ENCODE results near the gene ATXN1. TPM values are rescaled to one million over a fixed set of nuclear protein-coding genes. Genes with fewer than 3 reads are reported as not detected.
"Not testable (repeated sequence)": the region's sequence is repeated elsewhere in the genome, so short reads cannot be mapped to it uniquely, and the experiment has no call there.

ATXN1 gene
- total and polyA plus RNA-seq, 2 donors from 2014 or later: 4.2 to 58.2 TPM

- TF ChIP-seq CTCF (IDR thresholded peaks at IDR 0.05; ENCODE audit: borderline replicate concordance, extremely low read depth, insufficient read depth): no peak
- peaks cover 0 to 9% (median 0%) of the 10 kb centered on the region in 3 donors for H3K36me3 ChIP-seq (ENCODE audit: control insufficient read depth in 2 of 3, insufficient read depth in 3 of 3, low read length in 3 of 3)
- H3K4me1 ChIP-seq (ENCODE audit: control insufficient read depth in 2 of 3, insufficient read depth in 2 of 3, low read depth in 1 of 3, low read length in 3 of 3): no peaks in the 10 kb centered on the region
- H3K27ac ChIP-seq (ENCODE audit: low read depth in 2 of 2, low read length in 2 of 2): no peak overlapping the region
- no peak overlapping the region for H3K4me3 ChIP-seq (ENCODE audit: low read length in 3 of 3)
- no peak overlapping the region for H3K9ac ChIP-seq (ENCODE audit: low read length in 3 of 3)
- DNase-seq (peak in 1 of 5 donors; percentile 55), FAIRE-seq (no peak)
- no peaks in the 10 kb centered on the region for H3K9me3 ChIP-seq (ENCODE audit: control insufficient read depth in 2 of 3, insufficient read depth in 1 of 3, low read length in 3 of 3)
- intact Hi-C loops (cut with DNase I): no loop called here
- no peaks in the 10 kb centered on the region for H3K27me3 ChIP-seq (ENCODE audit: control insufficient read depth, insufficient read depth, low read length)
Measured at GRCh38 chr6:16273256-16273655, 488.0 kb downstream of the ATXN1 start.

- Histone ChIP-seq H3K36me3 (ENCODE audit: control insufficient read depth in 2 of 3, insufficient read depth in 3 of 3, low read length in 3 of 3) (peaks cover 0 to 9% (median 0%) of the 10 kb centered on the region in 3 donors), H3K27ac (ENCODE audit: low read depth in 2 of 2, low read length in 2 of 2) (no peak overlapping the region), H3K9ac (ENCODE audit: low read length in 3 of 3) (no peak overlapping the region), H3K4me1 (ENCODE audit: control insufficient read depth in 2 of 3, insufficient read depth in 2 of 3, low read depth in 1 of 3, low read length in 3 of 3) (no peaks in the 10 kb centered on the region), H3K4me3 (ENCODE audit: low read length in 3 of 3) (no peak overlapping the region), H3K27me3 (ENCODE audit: control insufficient read depth, insufficient read depth, low read length) (no peaks in the 10 kb centered on the region), H3K9me3 (ENCODE audit: control insufficient read depth in 2 of 3, insufficient read depth in 1 of 3, low read length in 3 of 3) (no peaks in the 10 kb centered on the region)
- intact Hi-C loops (cut with DNase I): no loop called here
- DNase-seq (no peak), FAIRE-seq (no peak)
- TF ChIP-seq CTCF (IDR thresholded peaks at IDR 0.05; ENCODE audit: borderline replicate concordance, extremely low read depth, insufficient read depth): no peak
Measured at GRCh38 chr6:16272201-16272600, 489.1 kb downstream of the ATXN1 start.

GRCh38 chr6:16271428-16271827 is 489.8 kb downstream of the ATXN1 start:
- no peak for TF ChIP-seq CTCF (IDR thresholded peaks at IDR 0.05; ENCODE audit: borderline replicate concordance, extremely low read depth, insufficient read depth)
- Histone ChIP-seq H3K9ac (ENCODE audit: low read length in 3 of 3) (no peak overlapping the region), H3K9me3 (ENCODE audit: control insufficient read depth in 2 of 3, insufficient read depth in 1 of 3, low read length in 3 of 3) (no peaks in the 10 kb centered on the region), H3K27me3 (ENCODE audit: control insufficient read depth, insufficient read depth, low read length) (no peaks in the 10 kb centered on the region), H3K4me1 (ENCODE audit: control insufficient read depth in 2 of 3, insufficient read depth in 2 of 3, low read depth in 1 of 3, low read length in 3 of 3) (no peaks in the 10 kb centered on the region), H3K36me3 (ENCODE audit: control insufficient read depth in 2 of 3, insufficient read depth in 3 of 3, low read length in 3 of 3) (peaks cover 0 to 7% (median 0%) of the 10 kb centered on the region in 3 donors), H3K27ac (ENCODE audit: low read depth in 2 of 2, low read length in 2 of 2) (no peak overlapping the region), H3K4me3 (ENCODE audit: low read length in 3 of 3) (no peak overlapping the region)
- DNase-seq (no peak), FAIRE-seq (no peak)
- intact Hi-C loops (cut with DNase I): no loop called here

GRCh38 chr6:16270178-16270794 is 491.0 kb downstream of the ATXN1 start:
- intact Hi-C loops (cut with DNase I): no loop called here
- FAIRE-seq: no peak
- H3K4me3 ChIP-seq (ENCODE audit: low read length in 3 of 3): no peak overlapping the region
- no peaks in the 10 kb centered on the region for H3K9me3 ChIP-seq (ENCODE audit: control insufficient read depth in 2 of 3, insufficient read depth in 1 of 3, low read length in 3 of 3)
- no peak overlapping the region for H3K9ac ChIP-seq (ENCODE audit: low read length in 3 of 3)
- no peak for TF ChIP-seq CTCF (IDR thresholded peaks at IDR 0.05; ENCODE audit: borderline replicate concordance, extremely low read depth, insufficient read depth)
- H3K27me3 ChIP-seq (ENCODE audit: control insufficient read depth, insufficient read depth, low read length): no peaks in the 10 kb centered on the region
- no peak overlapping the region for H3K27ac ChIP-seq (ENCODE audit: low read depth in 2 of 2, low read length in 2 of 2)
- H3K36me3 ChIP-seq (ENCODE audit: control insufficient read depth in 2 of 3, insufficient read depth in 3 of 3, low read length in 3 of 3): peaks cover 0 to 5% (median 0%) of the 10 kb centered on the region in 3 donors
- no peaks in the 10 kb centered on the region for H3K4me1 ChIP-seq (ENCODE audit: control insufficient read depth in 2 of 3, insufficient read depth in 2 of 3, low read depth in 1 of 3, low read length in 3 of 3)
- no peak for DNase-seq

GRCh38 chr6:16269442-16270070 is 491.7 kb downstream of the ATXN1 start:
- H3K4me3 ChIP-seq (ENCODE audit: low read length in 3 of 3); DNase-seq; H3K4me1 ChIP-seq (ENCODE audit: control insufficient read depth in 2 of 3, insufficient read depth in 2 of 3, low read depth in 1 of 3, low read length in 3 of 3); H3K36me3 ChIP-seq (ENCODE audit: control insufficient read depth in 2 of 3, insufficient read depth in 3 of 3, low read length in 3 of 3); H3K27me3 ChIP-seq (ENCODE audit: control insufficient read depth, insufficient read depth, low read length); H3K27ac ChIP-seq (ENCODE audit: low read depth in 2 of 2, low read length in 2 of 2); intact Hi-C loops (cut with DNase I); FAIRE-seq; H3K9ac ChIP-seq (ENCODE audit: low read length in 3 of 3); H3K9me3 ChIP-seq (ENCODE audit: control insufficient read depth in 2 of 3, insufficient read depth in 1 of 3, low read length in 3 of 3): not testable (repeated sequence)
